ENCODE measurements around the gene A4GALT.
"Not testable (repeated sequence)": the region's sequence is repeated elsewhere in the genome, so short reads cannot be mapped to it uniquely, and the experiment has no call there.

A4GALT gene

GRCh38 chr22:42679691-42680090, 41.0 kb downstream of the A4GALT start:
- no peak for DNase-seq

GRCh38 chr22:42678894-42679293, 41.8 kb downstream of the A4GALT start:
- DNase-seq, result no peak

- DNase-seq, result not testable (repeated sequence)
Measured at GRCh38 chr22:42677936-42678335, 42.7 kb downstream of the A4GALT start.

- no peak for DNase-seq
Measured at GRCh38 chr22:42676059-42676607, 44.5 kb downstream of the A4GALT start.

DNA sequence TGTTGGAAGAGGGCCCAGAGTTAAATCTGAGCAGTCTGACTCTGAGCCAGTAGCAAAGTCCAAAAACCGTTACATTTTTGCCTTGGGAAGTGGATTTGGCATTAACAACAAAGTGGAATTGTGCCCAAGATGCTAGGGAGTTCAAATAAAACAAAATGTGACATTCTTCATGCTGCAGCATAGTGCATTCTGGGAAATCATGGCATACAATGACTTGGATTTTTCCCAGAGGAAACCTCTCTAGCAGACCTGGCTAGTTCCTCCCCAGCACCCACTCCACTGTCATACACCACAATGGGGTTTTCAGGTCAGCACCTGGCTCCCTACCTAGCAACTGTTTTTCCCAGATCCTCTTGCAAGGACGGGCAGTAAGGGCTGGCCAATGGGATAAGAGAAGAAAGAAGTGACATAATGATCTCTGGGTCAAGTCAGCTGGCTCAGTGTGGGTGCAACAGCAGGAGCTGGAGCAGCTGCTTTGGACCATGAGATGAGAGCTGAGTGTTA, 46.7 kb downstream of the A4GALT start:
- no peak for DNase-seq

DNA sequence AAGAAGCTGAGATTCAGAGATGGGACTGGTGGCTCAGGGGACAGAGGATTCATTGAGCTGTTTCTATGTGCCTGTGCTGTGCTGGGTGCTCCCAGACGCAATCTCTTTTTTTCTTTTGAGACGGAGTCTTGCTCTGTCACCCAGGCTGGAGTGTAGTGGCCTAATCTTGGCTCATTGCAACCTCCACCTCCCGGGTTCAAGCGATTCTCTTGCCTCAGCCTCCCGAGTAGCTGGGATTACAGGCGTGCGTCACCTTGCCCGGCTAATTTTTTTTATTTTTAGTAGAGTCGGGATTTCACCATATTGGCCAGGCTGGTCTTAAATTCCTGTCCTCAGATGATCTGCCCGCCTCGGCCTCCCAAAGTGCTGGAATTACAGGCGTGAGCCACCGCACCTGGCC, 47.6 kb downstream of the A4GALT start:
- not testable (repeated sequence) for DNase-seq

DNA sequence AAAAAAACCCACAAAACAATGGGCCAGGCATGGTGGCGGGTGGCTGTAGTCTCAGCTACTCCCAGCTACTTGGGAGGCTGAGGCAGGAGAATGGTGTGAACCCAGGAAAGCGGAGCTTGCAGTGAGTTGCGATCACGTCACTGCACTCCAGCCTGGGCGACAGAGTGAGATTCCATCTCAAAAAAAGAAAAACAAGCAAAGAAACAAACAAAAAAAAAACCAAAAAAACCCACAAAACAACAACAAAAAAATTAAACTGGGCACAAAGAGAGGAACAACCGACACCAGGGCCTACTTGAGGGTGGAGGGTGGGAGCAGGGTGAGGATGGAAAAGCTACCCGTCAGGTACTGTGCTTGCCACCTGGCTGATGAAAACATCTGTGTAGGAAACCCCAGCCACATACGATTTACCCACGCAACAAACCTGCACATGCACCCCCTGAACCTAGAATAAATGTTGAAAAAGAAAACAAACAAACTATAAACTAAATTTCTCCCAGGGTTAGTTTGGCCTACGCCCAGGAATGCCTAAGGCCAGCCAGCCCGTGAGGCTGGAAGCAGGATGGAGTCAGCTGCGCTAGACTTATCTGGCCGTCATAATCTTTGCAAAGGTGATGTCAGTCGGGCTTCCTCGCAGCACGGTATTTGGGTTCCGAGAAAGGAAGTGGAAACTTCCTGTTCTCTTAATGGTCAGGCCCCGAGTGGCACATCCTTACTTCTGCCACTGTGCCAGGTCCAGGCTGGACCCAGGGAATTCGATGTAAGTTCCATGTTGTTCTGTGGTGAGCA, 49.6 kb downstream of the A4GALT start:
- no peak for DNase-seq

- DNase-seq, result no peak
Measured at GRCh38 chr22:42670046-42670445, 50.6 kb downstream of the A4GALT start.

DNA sequence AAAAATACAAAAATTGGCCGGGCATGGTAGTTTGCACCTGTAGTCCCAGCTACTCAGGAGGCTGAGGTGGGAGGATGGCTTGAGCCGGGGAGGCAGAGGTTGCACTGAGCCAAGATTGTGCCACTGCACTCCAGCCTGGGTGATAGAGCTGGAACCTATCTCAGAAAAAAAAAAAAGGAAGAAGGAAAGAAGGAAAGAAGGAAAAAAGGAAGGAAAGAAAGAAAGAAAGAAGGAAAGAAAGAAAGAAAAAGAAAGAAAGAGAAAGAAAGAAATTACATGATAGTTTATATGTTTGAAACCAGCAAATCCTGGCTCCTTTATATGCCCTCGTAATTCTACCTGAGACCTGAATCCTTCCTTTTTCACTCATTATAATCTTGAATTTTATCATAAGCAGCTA, 54.3 kb downstream of the A4GALT start:
- not testable (repeated sequence) for DNase-seq

- no peak for DNase-seq
Measured at GRCh38 chr22:42664976-42665831, 55.5 kb downstream of the A4GALT start.

- peak; percentile 80 for DNase-seq
Measured at GRCh38 chr22:42661985-42662831, 58.5 kb downstream of the A4GALT start.

DNA sequence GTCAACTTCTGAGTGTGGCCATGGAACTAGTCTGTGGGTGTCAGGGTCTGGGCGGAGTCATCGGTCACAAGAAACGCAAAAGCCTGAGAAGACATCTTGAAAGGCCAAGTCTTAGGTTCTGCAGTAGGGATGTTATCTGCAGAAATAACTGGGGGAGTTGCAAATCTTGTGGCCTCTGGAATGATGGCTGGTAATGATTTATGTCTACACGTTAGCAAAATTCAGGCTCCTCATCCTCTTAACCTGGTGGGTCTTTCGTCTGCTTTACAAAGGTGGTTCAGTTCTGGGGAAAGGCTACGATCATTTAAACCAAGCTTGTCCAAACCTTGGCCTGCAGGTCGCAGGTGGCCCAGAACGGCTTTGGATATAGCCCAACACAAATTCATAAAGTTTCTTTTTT, 64.1 kb downstream of the A4GALT start:
- DNase-seq, result no peak

DNA sequence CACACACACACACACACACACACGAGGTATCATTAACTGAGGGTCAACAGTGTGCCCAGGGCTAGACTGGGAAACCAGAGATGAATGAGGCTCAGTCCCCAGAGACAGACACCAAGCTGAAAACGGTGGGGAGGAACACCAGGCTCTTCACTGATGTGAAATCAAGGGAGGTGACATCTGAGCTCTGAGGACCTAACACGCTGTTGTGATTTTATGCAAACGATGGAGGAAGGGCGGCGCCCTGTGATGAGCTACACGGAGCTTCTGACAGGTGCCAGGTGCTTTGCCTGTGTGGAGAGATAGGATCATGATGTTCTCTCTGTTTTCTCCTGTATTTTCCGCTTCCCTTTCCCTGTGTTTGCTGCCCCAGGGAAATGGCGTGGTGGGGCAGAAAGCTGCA, 65.0 kb downstream of the A4GALT start:
- DNase-seq, result no peak

GRCh38 chr22:42654436-42655073, 66.1 kb downstream of the A4GALT start:
- no peak for DNase-seq

DNA sequence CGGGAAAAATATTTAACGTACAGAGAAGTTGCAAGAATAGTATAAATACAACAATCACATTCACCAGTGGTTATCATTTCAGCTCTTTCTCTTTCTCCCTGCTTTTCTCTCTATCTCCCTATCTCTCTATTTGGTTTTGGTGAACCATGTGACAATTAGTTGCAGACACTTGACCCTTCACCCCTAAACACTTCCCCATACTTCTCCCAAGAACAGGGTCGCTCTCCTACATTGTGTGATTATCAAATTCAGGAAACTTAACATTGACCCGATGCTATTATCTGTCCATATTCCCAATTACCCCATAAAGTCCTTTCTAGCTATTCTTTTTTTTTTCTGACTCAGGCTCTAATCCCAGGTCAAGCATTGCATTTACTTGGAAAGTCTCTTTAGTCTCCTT, 66.7 kb downstream of the A4GALT start:
- no peak for DNase-seq

DNA sequence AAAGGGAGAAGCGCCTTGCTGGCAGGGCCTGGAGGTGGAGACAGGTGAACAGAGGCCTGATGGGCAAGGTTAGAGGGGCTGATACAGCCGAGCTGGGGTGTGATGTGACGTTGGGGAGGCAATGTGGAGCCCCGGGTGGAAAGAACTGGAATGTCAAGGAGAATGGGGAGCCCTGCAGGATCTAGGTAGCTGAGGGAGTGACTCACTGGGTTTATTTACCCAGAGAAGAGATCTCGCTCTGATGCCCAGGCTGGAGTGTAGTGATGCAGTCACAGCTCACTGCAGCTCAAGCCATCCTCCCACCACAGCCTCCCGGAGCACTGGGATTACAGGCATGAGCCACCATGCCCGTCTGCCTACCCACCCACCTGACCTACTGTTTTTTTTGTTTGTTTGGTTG, 69.5 kb downstream of the A4GALT start:
- no peak for DNase-seq

GRCh38 chr22:42649246-42650099, 71.2 kb downstream of the A4GALT start, which contains the start of gene CYB5R3:
CYB5R3 (minus strand) TSS chr22:42649392; CDS start chr22:42649315, 77 bp downstream.
- DNase-seq, result peak; percentile 78

- peak; percentile 53 for DNase-seq
Measured at GRCh38 chr22:42648368-42649245, 72.1 kb downstream of the A4GALT start.

GRCh38 chr22:42648017-42648367, 72.7 kb downstream of the A4GALT start:
- no peak for DNase-seq

Data from CD4-positive, alpha-beta T cell treated with Interleukin-17A for 1 hour (primary cell).